Measurements from ENCODE around the gene CBX8. TPM values are rescaled to one million over a fixed set of nuclear protein-coding genes. Genes with fewer than 3 reads are reported as not detected.

The CBX8 gene
- polyA plus RNA-seq, 3 donors = 0.51 to 2.5 (median 2.5) TPM

DNA sequence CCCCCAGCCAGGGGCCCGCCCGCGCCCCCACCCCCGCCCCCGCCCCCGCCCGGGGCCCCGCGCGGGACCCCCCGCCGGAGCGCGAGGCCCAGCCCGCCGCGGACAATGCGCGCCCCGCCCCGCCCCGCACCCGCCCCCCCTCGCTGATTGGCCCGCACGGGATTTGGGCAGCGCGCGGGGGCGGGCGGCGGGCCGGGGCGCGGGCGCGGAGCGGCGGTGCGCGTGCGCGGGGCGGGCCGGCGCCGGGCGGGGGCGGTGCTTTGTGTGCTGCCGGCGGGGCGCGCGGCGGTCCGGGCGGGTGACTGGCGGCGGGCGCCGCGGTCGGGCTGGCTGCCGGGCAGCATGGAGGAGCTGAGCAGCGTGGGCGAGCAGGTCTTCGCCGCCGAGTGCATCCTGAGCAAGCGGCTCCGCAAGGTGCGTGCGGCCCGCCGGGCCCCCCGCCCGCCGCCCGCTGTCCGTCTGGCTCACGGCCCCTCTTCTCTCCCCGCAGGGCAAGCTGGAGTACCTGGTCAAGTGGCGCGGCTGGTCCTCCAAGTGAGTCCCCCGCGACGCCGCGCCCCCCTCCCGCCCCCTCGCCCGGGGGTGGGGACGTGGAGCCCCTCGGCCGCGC is 18.9 kb downstream of the CBX8 start, which contains the start of gene CBX2:
TSS of gene CBX2 (plus strand) at position 255 of the 610 bp plus-strand sequence. CDS start at position 343, 88 bp downstream.
- Histone ChIP-seq H3K27me3 (ENCODE audit: control insufficient read depth in 2 of 2, insufficient read depth in 2 of 2, low read length in 2 of 2) (peaks cover 16 to 76% of the 10 kb centered on the region in 2 donors), H3K79me2 (ENCODE audit: insufficient read depth, low read length) (no peaks in the 10 kb centered on the region), H2AFZ (ENCODE audit: insufficient read depth, low read depth, low read length, poor library complexity, severe bottlenecking) (peak within 1 kb of the TSS; percentile 86), H3K27ac (ENCODE audit: low read depth in 1 of 2, low read length in 2 of 2) (no peak within 1 kb of the TSS), H3K4me2 (replicated peaks; ENCODE audit: extremely low read depth, low read length, poor library complexity, severe bottlenecking) (peak within 1 kb of the TSS; percentile 92), H3K4me1 (ENCODE audit: control insufficient read depth in 1 of 2, insufficient read depth in 2 of 2, low read length in 2 of 2) (peaks cover 28 to 32% of the 10 kb centered on the region in 2 donors), H4K20me1 (ENCODE audit: insufficient read depth, low read length) (no peaks in the 10 kb centered on the region), H3K4me3 (replicated peaks in 1 of 3; ENCODE audit: low read depth in 2 of 3, low read length in 3 of 3) (peak within 1 kb of the TSS; percentile 40 to 78 (median 54)), H3K36me3 (replicated peaks in 1 of 2; ENCODE audit: control insufficient read depth in 1 of 2, insufficient read depth in 2 of 2, low read length in 2 of 2) (no peaks in the 10 kb centered on the region), H3K9me3 (replicated peaks in 1 of 2; ENCODE audit: control insufficient read depth in 1 of 2, insufficient read depth in 1 of 2, low read length in 2 of 2) (no peaks in the 10 kb centered on the region), H3K9ac (ENCODE audit: insufficient read depth, low read length, poor library complexity, severe bottlenecking) (peak within 1 kb of the TSS; percentile 58)
- peaks cover 0 to 8% (median 3%) of the 10 kb centered on the region in 7 donors for H3K9me3 Mint-ChIP-seq
- peak within 1 kb of the TSS; percentile 81 to 94 for H3K4me3 Mint-ChIP-seq
- WGBS (ENCODE audit: insufficient coverage) = under 1% methylated on average over 86 of the region's 96 CpGs
- TF ChIP-seq, protein P1, sequence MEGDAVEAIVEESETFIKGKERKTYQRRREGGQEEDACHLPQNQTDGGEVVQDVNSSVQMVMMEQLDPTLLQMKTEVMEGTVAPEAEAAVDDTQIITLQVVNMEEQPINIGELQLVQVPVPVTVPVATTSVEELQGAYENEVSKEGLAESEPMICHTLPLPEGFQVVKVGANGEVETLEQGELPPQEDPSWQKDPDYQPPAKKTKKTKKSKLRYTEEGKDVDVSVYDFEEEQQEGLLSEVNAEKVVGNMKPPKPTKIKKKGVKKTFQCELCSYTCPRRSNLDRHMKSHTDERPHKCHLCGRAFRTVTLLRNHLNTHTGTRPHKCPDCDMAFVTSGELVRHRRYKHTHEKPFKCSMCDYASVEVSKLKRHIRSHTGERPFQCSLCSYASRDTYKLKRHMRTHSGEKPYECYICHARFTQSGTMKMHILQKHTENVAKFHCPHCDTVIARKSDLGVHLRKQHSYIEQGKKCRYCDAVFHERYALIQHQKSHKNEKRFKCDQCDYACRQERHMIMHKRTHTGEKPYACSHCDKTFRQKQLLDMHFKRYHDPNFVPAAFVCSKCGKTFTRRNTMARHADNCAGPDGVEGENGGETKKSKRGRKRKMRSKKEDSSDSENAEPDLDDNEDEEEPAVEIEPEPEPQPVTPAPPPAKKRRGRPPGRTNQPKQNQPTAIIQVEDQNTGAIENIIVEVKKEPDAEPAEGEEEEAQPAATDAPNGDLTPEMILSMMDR (IDR thresholded peaks at IDR 0.05) = no peak
- intact Hi-C loops (cut with micrococcal nuclease) = no loop called here
- peaks cover 7 to 8% of the 10 kb centered on the region in 2 donors for H3K36me3 Mint-ChIP-seq
- peak within 1 kb of the TSS in 2 of 7 donors; percentile 48 to 67 for H3K27ac Mint-ChIP-seq
- H3K27me3 Mint-ChIP-seq (ENCODE audit: low read depth in 3 of 3) = peaks cover 58 to 86% (median 69%) of the 10 kb centered on the region in 3 donors
- peaks cover 37% of the 10 kb centered on the region for H3K4me1 Mint-ChIP-seq
- DNase-seq = peak; percentile 44 to 75 (median 62)

GRCh38 chr17:79777120-79777893 is 19.6 kb downstream of the CBX8 start:
- Histone ChIP-seq H3K4me1 (ENCODE audit: control insufficient read depth in 1 of 2, insufficient read depth in 2 of 2, low read length in 2 of 2) (peaks cover 28 to 32% of the 10 kb centered on the region in 2 donors), H3K27me3 (ENCODE audit: control insufficient read depth in 2 of 2, insufficient read depth in 2 of 2, low read length in 2 of 2) (peaks cover 16 to 72% of the 10 kb centered on the region in 2 donors), H3K4me3 (replicated peaks in 1 of 3; ENCODE audit: low read depth in 2 of 3, low read length in 3 of 3) (peak overlapping the region; percentile 40 to 78 (median 52)), H3K9ac (ENCODE audit: insufficient read depth, low read length, poor library complexity, severe bottlenecking) (no peak overlapping the region), H2AFZ (ENCODE audit: insufficient read depth, low read depth, low read length, poor library complexity, severe bottlenecking) (peak overlapping the region; percentile 86), H3K27ac (ENCODE audit: low read depth in 1 of 2, low read length in 2 of 2) (no peak overlapping the region), H3K9me3 (replicated peaks in 1 of 2; ENCODE audit: control insufficient read depth in 1 of 2, insufficient read depth in 1 of 2, low read length in 2 of 2) (no peaks in the 10 kb centered on the region), H3K36me3 (replicated peaks in 1 of 2; ENCODE audit: control insufficient read depth in 1 of 2, insufficient read depth in 2 of 2, low read length in 2 of 2) (no peaks in the 10 kb centered on the region), H3K4me2 (replicated peaks; ENCODE audit: extremely low read depth, low read length, poor library complexity, severe bottlenecking) (peak overlapping the region; percentile 82), H3K79me2 (ENCODE audit: insufficient read depth, low read length) (no peaks in the 10 kb centered on the region), H4K20me1 (ENCODE audit: insufficient read depth, low read length) (no peaks in the 10 kb centered on the region)
- H3K4me1 Mint-ChIP-seq = peaks cover 35% of the 10 kb centered on the region
- peaks cover 54 to 90% (median 72%) of the 10 kb centered on the region in 3 donors for H3K27me3 Mint-ChIP-seq (ENCODE audit: low read depth in 3 of 3)
- H3K4me3 Mint-ChIP-seq = peak overlapping the region; percentile 73 to 88
- TF ChIP-seq, protein P1 (IDR thresholded peaks at IDR 0.05) = no peak
- WGBS (ENCODE audit: insufficient coverage) = 1% methylated on average over 26 of the region's 51 CpGs
- DNase-seq = no peak
- peaks cover 0 to 8% (median 3%) of the 10 kb centered on the region in 7 donors for H3K9me3 Mint-ChIP-seq
- intact Hi-C loops (cut with micrococcal nuclease) = no loop called here
- peak overlapping the region in 1 of 7 donors; percentile 48 for H3K27ac Mint-ChIP-seq
- H3K36me3 Mint-ChIP-seq = peaks cover 7 to 8% of the 10 kb centered on the region in 2 donors
